GM20000 (cell line): Measurements from ENCODE around the gene NARF.

ENCODE experiments used
- DNase-seq: peaks from one replicate; pipeline ENCODE4 v3.0.0; 2012; ENCODE audit warnings: low spot score
- TF ChIP-seq, protein P1 (sequence below): IDR thresholded peaks from 2 replicates; pipeline ENCODE4 v1.5.1; 2012; ENCODE audit warnings: mild to moderate bottlenecking, control low read depth; ENCODE audit errors: extremely low read depth, missing control alignments

The NARF gene

DNA sequence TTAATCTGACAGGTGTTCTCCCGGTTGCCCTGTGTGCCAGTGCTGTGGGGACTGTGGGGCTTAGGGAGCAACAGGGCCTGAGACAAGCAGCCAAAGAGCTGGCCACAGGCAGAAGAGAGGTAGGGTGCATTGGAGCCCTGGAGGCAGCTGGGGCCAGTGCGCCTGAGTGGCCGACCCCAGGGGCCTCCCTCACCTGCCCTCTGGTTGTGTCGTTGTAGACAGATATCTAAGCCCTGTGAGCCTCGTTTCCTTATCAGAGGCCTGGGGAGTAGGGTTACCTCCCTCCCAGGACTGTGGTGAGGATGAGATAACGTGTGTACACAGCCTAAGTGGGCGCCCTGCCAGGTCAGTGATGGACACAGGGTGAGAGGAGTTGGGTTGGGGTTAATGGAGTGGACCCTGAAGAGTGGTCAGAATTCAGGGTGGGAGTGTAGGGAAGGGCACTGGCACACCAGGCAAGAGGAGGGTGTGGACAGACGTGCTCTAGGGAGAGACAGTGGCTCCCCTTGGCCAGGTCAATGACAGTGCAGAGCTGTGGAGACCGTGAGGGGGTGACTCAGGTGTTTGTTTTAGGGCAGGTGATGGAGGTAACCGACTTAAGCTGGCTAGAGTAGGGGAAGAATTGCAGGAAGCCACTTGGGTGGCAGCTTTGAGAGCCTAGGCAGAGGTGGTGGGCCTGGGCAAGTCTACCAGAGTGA lies 3.4 kb downstream of the NARF start:
- no peak for DNase-seq
- TF ChIP-seq, protein P1, sequence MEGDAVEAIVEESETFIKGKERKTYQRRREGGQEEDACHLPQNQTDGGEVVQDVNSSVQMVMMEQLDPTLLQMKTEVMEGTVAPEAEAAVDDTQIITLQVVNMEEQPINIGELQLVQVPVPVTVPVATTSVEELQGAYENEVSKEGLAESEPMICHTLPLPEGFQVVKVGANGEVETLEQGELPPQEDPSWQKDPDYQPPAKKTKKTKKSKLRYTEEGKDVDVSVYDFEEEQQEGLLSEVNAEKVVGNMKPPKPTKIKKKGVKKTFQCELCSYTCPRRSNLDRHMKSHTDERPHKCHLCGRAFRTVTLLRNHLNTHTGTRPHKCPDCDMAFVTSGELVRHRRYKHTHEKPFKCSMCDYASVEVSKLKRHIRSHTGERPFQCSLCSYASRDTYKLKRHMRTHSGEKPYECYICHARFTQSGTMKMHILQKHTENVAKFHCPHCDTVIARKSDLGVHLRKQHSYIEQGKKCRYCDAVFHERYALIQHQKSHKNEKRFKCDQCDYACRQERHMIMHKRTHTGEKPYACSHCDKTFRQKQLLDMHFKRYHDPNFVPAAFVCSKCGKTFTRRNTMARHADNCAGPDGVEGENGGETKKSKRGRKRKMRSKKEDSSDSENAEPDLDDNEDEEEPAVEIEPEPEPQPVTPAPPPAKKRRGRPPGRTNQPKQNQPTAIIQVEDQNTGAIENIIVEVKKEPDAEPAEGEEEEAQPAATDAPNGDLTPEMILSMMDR = no peak

DNA sequence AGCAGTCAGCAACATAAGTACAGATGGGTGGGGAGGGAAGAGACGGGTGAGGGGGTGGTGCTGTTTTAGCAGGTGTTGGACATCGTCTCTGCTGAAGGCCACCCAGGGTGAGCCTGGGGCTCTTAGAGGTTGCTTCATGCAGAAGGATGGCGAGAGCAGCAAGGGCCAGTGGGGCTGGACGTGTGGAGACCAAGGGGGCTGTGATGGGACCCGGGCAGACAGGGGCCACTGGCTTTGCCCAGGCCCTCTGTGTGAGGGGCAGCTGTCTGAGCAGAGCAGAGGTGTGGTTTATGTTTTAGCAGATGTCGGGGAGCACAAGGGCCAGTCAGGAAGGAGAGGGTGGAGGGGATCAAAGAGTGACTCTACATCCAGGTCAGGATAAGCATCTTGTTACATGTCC lies 4.8 kb downstream of the NARF start:
- TF ChIP-seq, protein P1 = no peak

GRCh38 chr17:82463925-82464566 lies 5.5 kb downstream of the NARF start:
- TF ChIP-seq, protein P1 = no peak
- DNase-seq = no peak

More for the DNA sequence above, 4.8 kb downstream of the NARF start:
- no peak for DNase-seq

GRCh38 chr17:82464567-82464929 lies 6.0 kb downstream of the NARF start:
- DNase-seq = no peak
- TF ChIP-seq, protein P1 = no peak

DNA sequence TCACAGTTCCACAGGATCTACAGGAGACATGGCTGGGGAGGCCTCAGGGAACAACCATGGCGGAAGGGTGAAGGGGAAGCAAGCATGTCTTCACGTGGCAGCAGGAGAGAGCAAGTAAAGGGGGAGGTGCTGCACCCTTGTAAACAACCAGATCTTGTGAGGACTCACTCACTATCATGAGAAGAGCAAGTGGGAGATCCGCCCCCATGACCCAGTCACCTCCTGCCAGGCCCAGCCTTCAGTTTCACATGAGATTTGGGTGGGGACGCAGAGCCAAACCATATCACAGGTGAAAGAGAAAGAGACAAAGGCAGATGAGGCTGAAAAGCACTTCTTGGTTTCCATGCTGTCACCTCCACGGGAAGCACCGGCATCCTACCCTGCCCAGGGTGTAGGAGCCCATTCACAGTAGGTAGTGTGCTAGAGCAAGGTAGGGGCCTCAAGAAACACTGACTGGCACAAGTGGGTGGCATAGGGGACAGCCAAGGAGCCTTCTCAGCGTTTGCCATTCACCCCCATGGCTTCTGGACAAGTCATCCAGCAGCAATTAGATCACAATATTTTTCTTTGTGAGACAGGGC lies 6.6 kb downstream of the NARF start:
- DNase-seq = no peak
- TF ChIP-seq, protein P1 = no peak

DNA sequence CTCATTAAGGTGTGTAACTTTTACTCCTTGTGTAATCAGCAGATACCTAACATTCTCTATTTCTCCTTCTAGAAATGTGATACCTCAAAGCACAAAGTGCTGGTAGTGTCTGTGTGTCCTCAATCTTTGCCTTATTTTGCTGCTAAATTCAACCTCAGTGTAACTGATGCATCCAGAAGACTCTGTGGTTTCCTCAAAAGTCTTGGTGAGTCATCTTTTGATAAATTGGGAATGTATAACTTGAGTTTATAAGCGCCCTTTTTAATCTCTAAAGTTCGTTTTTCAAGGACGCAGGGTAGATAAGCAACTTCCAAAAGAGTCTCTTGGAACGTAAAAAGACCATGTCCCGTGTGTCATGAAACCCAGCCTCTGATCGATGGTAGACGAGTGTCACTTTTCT lies 10.2 kb downstream of the NARF start:
- DNase-seq = no peak
- TF ChIP-seq, protein P1 = no peak

DNA sequence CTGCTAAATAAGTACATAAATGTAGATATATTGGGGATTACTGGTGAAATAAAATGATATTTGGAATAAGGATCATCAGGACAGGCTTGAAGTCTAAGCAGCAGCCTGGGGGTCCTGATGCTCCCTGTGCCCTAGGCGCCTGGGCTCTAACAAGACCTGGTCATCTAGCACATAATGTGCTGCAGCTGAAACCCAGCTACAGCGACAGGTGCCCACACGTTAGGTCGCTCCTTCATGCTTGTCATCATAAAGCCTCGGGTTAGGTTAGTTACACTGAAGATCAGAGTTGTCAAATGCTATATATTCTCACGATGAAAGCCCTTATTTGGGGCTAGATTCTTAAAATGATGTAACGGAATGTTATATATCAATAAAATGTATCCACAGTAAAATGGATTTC lies 11.5 kb downstream of the NARF start:
- DNase-seq = no peak
- TF ChIP-seq, protein P1 = no peak
